Measurements from ENCODE around the gene MEMO1.

DNA sequence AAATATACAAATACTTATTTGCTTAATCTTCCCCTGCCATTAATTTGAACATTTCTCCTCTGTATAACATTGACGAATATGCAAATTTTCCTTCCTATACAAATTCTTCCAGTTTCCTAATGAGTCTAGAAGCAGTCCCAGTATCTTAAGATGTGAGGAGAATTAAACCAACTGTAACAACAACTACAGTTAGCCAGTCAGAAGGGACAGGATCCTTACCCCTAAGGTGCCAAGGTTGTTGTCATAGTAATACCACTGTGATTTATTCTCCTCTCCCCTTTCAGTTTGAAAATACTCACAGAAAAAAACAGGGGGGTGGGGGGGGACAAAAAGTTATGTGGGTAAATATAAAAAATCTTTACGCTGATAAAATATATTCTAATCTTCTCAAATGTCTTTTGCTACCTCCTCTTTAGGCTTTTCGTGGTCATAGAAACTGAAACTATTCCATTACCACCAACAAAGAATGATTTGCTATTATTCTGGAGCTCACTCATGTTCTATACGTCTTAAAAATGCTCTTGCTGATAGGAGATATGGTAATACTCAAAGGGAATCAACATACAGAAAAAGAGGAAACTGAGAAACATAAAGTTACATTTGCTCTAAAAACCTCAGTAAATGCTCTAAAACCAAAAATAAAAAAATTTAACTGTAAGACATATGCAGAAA, 107.6 kb downstream of the MEMO1 start:
- TF ChIP-seq RAD21 (IDR thresholded peaks at IDR 0.05; ENCODE audit: low read depth), result no peak
- TF ChIP-seq, protein P1, sequence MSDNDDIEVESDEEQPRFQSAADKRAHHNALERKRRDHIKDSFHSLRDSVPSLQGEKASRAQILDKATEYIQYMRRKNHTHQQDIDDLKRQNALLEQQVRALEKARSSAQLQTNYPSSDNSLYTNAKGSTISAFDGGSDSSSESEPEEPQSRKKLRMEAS (IDR thresholded peaks at IDR 0.05), result no peak
- no peak for TF ChIP-seq NFIC (IDR thresholded peaks at IDR 0.05)
- TF ChIP-seq TAF1 (IDR thresholded peaks at IDR 0.05; ENCODE audit: low read depth), result no peak
- TF ChIP-seq TEAD4 (IDR thresholded peaks at IDR 0.05), result no peak
